GM12801 (cell line): Measurements from ENCODE around the gene FDX1.

Source experiments
- CTCF ChIP-seq: IDR thresholded peaks from one replicate; pipeline ENCODE4 v1.5.1; 2011; ENCODE audit warnings: control low read depth; ENCODE audit not compliant: insufficient read length; ENCODE audit errors: extremely low read depth

FDX1 gene

DNA sequence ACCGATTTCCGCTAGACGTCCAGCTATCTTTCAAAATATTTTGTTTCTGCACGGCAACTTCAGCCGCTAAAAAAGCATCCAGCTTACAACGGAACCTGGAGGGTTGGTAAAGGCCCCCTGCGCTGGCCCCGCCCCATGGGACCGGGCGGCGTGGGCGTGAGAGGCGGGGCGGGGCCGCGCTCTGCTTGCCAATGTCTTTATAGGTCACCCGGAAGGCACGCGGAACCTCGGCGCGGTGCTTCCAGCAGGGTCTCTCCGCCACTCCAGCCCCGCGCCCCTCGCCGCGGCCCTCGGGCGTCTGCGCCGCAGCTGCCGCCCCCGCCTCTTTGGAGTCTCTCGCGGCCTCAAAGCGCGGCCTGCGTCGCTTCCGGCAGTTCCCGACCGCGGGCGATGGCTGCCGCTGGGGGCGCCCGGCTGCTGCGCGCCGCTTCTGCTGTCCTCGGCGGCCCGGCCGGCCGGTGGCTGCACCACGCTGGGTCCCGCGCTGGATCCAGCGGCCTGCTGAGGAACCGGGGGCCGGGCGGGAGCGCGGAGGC, at the start of gene FDX1:
Gene FDX1 (plus strand): TSS at position 218 of the 536 bp plus-strand sequence. CDS start 173 bp downstream, at position 391.
- TF ChIP-seq CTCF = no peak

- TF ChIP-seq CTCF = no peak
These were observed 48.7 kb upstream of the FDX1 start for GRCh38 chr11:110380836-110381622.

DNA sequence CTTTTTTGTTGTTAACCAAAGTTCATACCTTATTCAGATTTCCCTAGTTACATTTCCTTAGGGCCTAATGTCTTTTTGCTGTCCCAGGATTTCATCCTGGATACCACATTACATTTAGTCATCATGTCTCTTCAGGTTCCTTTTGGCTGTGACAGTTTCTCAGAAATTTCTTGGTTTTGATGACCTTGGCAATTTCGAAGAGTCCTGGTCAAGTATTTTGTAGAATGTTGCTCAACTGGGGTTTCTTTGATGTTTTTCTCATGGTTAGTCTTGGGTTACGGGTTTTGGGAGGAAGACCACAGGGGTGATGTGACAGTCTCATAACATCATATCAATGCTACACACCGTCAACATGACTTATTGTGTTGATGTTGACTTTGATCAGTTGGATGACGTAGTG, 39.8 kb upstream of the FDX1 start:
- TF ChIP-seq CTCF = no peak

GRCh38 chr11:110392056-110392455, 37.7 kb upstream of the FDX1 start:
- no peak for TF ChIP-seq CTCF

GRCh38 chr11:110407315-110407714, 22.4 kb upstream of the FDX1 start:
- no peak for TF ChIP-seq CTCF

GRCh38 chr11:110409174-110409573, 20.6 kb upstream of the FDX1 start:
- TF ChIP-seq CTCF = no peak

- TF ChIP-seq CTCF = no peak
These were observed 19.1 kb upstream of the FDX1 start for GRCh38 chr11:110410651-110411050.
